ENCODE data around the gene IL1R2.

Gene IL1R2

DNA sequence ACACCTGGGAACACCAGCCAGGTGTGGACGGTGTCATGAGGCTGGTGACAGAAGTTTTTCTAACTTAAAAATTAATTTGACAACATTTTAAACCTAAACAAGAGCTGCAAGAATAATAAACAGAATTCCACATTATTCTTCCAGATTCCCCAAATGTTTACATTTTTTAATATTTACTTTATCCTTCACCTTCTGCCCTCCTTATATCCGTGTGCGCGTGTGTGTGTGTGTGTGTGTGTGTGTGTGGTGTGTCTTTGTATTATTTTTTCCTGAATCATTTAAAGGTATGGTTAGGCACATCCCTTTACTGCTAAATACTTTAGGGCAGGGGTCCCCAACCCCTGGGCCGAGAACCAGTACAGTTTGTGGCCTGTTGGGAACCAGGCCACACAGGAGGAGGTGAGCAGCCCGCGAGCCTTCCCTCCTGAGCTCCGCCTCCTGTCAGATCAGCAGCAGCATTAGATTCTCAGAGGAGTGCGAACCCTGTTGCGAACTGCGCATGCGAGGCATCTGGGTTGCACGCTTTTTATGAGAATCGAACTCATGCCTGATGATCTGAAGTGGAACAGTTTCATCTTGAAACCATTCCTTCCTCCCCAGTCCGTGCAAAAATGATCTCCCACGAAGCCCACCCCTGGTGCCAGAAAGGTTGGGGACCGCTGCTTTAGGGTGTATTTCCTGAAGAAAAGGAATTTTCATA, 16.4 kb upstream of the IL1R2 start:
- no peak for DNase-seq

- no peak for DNase-seq
These were observed 14.9 kb upstream of the IL1R2 start for GRCh38 chr2:101976891-101977290.

DNA sequence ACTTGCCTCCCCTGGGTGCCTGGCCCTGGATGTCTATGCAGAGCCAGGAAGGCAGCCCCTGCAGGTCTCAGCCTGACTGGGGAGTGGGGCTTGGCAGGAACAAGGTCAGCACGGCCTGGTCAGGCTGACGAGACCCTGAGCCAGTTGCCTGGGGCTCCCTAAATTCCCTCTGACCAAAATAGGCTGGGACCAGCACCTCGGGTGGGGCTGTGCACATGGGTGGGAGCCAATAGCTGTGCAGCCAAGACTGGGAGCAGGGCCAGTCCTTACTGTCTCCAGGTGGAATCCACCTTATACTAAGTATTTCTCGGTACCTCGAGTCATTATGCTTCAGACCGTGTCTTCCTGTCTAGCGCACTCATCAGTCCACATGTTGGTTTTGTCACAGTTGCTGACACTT, 11.4 kb upstream of the IL1R2 start:
- DNase-seq: no peak

DNA sequence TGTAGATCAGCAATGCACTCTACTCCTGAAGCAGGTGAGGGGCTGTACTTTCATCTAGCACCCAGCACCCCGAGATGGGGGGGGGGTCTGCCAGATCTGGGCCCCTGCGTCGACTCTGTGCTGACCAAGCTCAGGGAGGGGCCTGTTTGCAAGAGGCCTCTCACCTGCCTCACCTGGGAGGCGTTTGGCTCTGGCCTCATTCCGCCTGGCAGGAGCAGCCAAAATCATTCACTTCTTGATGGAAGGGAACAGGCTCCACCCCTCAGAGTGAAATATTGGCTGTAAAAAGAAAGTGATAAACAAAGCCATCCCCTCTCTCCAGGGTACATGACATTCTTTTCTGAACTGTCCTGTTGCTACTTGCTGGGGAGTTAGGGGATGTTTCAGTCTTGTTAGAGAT, 10.7 kb upstream of the IL1R2 start:
- no peak for DNase-seq

- DNase-seq: no peak
These were observed 10.3 kb upstream of the IL1R2 start for GRCh38 chr2:101981504-101981903.

DNA sequence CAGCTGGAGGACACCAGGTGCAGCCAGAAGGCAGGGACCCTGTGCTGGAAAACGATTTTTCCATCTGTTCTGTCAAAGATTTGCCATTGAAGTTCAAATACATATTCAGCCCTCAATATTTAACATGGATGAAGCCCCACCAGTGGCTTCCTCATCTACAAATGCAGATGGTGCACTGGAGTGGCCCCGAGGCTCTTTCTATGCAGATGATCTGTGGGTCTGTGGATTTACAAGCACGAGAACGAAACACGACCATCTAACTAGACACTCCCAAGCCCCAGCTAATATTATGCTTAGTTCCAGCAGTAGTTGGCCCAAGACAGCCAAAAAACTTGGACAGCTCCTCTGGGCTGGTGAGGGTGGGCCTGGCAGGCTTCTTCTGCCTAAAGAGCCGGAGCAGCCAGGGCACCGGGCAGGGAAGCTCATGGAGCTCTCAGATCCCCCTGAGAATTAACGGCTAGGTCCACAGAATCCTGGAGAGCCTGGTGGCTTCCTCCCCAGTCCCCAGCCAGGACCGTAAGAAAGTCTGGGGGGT, 9.2 kb upstream of the IL1R2 start:
- DNase-seq: no peak

DNA sequence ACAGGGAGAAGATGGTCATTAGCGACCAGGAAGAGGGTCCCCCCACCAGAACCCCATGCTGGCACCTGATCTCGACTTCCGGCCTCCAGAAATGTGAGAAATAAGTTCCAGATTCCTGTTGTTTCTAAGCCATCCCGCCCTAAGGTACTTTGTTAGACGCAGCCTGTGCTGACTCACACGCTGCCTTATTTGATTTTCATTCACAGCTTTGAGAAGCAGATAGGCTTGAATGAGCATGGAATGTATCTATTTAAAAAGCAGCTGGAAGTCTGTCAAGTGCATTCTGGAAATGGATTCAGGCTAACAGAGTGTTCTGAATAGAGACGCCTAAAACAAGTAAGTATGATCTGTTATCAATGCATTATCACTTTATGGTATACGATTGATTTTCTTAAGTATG, 8.3 kb upstream of the IL1R2 start:
- DNase-seq: no peak

DNA sequence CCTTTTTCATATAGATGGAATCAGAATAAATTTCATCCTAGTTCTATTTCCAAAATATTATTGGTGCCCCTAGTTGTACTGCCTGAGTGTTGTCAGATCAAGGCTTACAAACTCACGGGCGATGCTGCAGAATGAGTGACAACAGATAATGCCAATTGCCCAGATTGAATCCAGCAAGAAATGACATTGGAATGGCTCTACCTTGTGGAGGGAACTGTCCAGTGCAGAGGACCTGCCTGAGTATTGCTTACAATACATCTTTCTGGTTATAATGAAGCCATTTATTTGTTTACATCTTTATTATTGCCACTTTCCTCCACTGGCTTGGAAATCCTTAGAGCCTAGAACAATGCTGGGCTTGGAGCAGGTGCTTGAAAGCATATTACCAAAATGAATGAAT, 7.8 kb upstream of the IL1R2 start:
- peak; percentile 34 for DNase-seq

DNA sequence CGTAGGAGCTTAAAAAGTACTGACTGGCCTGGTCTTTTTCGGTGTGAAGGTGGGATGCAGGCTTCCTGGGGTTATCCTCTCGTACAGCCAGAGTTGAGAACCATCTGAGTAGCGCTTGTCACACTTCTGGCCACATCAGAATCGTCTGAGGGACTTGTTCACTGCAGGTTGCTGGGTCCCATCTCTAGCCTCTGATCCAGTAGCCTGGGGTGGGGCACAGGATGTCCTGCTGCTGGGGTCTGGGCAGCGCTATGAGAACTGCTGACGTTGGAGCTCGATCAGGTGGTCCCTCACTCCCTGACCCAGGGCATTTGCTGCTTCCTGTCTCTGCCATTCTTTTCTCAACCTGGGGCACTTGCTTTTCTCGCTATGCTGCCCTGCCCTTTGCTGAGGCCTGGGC, 7.1 kb upstream of the IL1R2 start:
- no peak for DNase-seq

DNA sequence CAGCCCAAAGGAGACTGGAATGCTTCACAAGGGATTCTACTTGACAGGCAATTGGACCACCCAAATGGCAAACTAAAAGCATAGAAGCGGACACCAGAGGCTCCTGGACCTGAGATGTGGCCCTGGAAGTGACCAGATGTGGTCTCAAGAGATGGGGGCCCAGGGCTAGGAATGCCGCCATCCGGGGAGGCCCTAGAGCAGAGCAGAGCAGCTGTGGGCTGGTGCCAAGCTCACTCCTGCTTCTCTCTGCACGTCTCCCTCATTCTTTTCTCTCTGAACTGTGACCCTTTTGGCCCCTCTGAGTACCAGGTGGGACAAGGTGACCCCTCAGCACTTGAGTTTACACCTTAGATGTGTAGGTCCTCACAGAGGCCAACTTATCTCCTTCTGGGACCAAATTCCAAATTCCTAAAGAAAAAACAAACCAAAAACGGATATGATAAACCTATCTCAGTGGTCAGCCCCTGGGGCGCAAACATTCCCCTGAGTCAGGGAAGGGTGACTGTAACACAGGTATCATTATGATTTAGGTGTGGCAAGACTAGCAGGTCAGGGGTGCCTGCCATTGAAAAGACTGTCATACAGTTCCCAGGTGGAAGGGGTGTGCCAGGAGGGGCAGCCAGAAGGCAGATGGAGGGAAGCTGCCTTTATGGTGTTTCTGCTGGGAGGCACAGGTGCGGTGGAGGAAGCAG, 6.5 kb upstream of the IL1R2 start:
- DNase-seq: no peak

DNA sequence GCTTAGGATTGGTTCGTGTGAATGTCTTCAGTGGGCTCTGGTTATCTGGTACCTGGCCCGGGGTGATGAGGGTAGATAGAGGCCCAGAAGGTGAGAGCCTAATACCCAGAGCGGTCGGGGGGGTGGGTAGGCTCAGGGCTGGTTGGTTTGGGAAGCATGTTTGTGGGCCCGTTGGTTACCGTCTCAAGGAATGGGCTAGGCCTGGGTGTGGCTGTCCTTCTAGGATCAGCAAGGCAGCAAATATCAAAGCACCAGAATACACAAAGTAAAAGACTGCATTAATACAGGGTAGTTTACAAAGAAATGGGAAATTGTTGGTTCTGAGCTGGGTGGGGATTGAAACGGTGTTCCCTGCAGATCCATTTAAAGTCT, 6.0 kb upstream of the IL1R2 start:
- DNase-seq: no peak

- no peak for DNase-seq
These were observed 5.4 kb upstream of the IL1R2 start for GRCh38 chr2:101986376-101986775.

- DNase-seq: no peak
These were observed 4.7 kb upstream of the IL1R2 start for GRCh38 chr2:101986804-101987740.

GRCh38 chr2:101987832-101988231, 3.9 kb upstream of the IL1R2 start:
- DNase-seq: no peak

DNA sequence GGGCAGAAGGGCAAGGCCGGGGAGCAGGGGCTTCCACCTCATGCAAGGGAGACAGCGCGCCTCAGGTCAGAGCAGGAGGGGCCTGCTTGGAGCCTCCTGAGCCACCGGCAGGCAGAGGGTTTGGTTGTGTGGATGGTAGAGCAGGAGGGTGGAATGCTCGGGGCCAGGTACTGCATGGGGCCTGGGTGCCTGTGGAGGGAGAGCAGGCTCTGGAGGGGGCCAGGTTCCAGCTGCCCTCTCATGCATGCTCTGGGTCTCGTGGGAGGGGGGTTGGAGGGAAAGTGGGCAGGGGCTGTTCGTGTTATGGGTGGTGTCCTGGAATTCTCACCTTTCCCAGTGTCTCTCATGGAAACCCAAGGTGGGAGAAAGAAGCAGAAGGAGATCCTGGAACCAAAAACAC, 3.2 kb upstream of the IL1R2 start:
- no peak for DNase-seq

GRCh38 chr2:101989740-101990460, 1.9 kb upstream of the IL1R2 start:
- peak; percentile 86 for DNase-seq

GRCh38 chr2:101993772-101994171, 2.0 kb downstream of the IL1R2 start:
- DNase-seq: no peak

GRCh38 chr2:101995019-101995418, 3.3 kb downstream of the IL1R2 start:
- DNase-seq: no peak

- DNase-seq: no peak
These were observed 4.0 kb downstream of the IL1R2 start for GRCh38 chr2:101995804-101996203.

DNA sequence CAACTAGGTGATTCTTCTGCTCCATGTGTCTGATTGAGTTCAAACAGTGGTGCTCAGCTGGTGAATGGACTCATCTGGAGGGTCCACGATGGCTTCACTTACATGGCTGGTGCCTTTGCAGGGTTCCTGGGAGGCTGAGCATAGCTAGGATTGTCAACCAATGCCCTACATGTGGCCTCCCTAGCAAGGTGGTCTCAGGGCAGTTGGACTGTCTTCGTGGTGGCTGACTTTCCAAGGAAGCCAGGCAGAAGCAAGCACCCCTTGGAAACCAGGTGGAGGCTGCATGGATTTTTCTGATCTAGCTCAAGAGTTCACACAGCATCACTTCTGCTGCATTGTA, 6.8 kb downstream of the IL1R2 start:
- DNase-seq: no peak

GRCh38 chr2:101998896-101999789, 7.4 kb downstream of the IL1R2 start:
- DNase-seq: no peak

DNA sequence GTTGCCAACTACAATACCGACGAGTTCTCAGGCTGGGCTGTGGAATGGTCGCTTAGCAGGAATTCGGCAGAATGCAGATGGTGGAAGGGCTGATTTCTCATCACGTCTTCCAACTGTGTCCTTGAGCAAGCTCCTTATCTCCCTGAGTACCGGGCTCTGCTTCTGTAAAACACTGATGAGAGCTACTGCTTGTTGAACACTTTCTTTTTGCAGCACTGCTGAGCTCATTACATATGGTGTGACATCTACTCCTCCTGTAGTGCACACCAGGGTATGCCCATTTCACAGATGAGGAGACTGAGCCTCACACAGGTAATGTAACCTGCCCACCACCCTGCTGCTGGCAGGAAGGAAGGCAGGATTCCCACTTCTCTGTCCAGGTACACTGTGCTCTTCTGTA, 8.3 kb downstream of the IL1R2 start:
- no peak for DNase-seq

All from inflammatory macrophage treated with lipopolysaccharide for 4 hours (primary cell).